ENCODE measurements around the gene FHL3.

- TF ChIP-seq, protein P1, sequence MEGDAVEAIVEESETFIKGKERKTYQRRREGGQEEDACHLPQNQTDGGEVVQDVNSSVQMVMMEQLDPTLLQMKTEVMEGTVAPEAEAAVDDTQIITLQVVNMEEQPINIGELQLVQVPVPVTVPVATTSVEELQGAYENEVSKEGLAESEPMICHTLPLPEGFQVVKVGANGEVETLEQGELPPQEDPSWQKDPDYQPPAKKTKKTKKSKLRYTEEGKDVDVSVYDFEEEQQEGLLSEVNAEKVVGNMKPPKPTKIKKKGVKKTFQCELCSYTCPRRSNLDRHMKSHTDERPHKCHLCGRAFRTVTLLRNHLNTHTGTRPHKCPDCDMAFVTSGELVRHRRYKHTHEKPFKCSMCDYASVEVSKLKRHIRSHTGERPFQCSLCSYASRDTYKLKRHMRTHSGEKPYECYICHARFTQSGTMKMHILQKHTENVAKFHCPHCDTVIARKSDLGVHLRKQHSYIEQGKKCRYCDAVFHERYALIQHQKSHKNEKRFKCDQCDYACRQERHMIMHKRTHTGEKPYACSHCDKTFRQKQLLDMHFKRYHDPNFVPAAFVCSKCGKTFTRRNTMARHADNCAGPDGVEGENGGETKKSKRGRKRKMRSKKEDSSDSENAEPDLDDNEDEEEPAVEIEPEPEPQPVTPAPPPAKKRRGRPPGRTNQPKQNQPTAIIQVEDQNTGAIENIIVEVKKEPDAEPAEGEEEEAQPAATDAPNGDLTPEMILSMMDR (IDR thresholded peaks at IDR 0.05) = no peak
- no peak for TF ChIP-seq POLR2A (IDR thresholded peaks at IDR 0.05)
These were observed 25.5 kb upstream of the FHL3 start for GRCh38 chr1:38030596-38031512.
